GM21390 (cell line): ENCODE data around the gene THOC6.

Experiments used
- ATAC-seq: cut with Tn5 transposase; IDR thresholded peaks from one replicate; pipeline ENCODE4 v1.9.1; 2021; ENCODE audit not compliant: unreplicated experiment

The THOC6 gene

GRCh38 chr16:3023669-3024478, at the start of gene THOC6, which contains the start of gene HCFC1R1:
THOC6 (plus strand) TSS chr16:3024035; CDS start chr16:3024327, 292 bp downstream.
HCFC1R1 (minus strand) TSS chr16:3023942; CDS start chr16:3023941, 1 bp downstream.
- ATAC-seq, result peak; percentile 68

- no peak for ATAC-seq
Measured at GRCh38 chr16:2974319-2975056, 49.3 kb upstream of the THOC6 start.

GRCh38 chr16:2975161-2975795, 48.6 kb upstream of the THOC6 start:
- no peak for ATAC-seq

- ATAC-seq, result no peak
Measured at GRCh38 chr16:2976201-2976600, 47.6 kb upstream of the THOC6 start.

- no peak for ATAC-seq
Measured at GRCh38 chr16:2976673-2977072, 47.2 kb upstream of the THOC6 start.

GRCh38 chr16:2977440-2977839, 46.4 kb upstream of the THOC6 start:
- ATAC-seq, result no peak

- ATAC-seq, result peak; percentile 7
Measured at GRCh38 chr16:2979669-2980226, 44.1 kb upstream of the THOC6 start.

- ATAC-seq, result peak; percentile 58
Measured at GRCh38 chr16:2980227-2981176, 43.3 kb upstream of the THOC6 start, which contains the start of gene PKMYT1. PKMYT1 (minus strand) TSS chr16:2980446; CDS start chr16:2979657, 789 bp downstream.

GRCh38 chr16:2981177-2981898, 42.5 kb upstream of the THOC6 start:
- ATAC-seq, result no peak

GRCh38 chr16:2981899-2982250, 42.0 kb upstream of the THOC6 start:
- no peak for ATAC-seq

GRCh38 chr16:2982402-2982801, 41.4 kb upstream of the THOC6 start:
- no peak for ATAC-seq

GRCh38 chr16:2983706-2984136, 40.1 kb upstream of the THOC6 start:
- ATAC-seq, result no peak

- no peak for ATAC-seq
Measured at GRCh38 chr16:2985462-2985861, 38.4 kb upstream of the THOC6 start.

- no peak for ATAC-seq
Measured at GRCh38 chr16:2985893-2986355, 37.9 kb upstream of the THOC6 start.

- no peak for ATAC-seq
Measured at GRCh38 chr16:2986623-2987188, 37.1 kb upstream of the THOC6 start.

GRCh38 chr16:2987286-2987685, 36.5 kb upstream of the THOC6 start:
- no peak for ATAC-seq

GRCh38 chr16:2987833-2988232, 36.0 kb upstream of the THOC6 start:
- ATAC-seq, result no peak

GRCh38 chr16:2988590-2989099, 35.2 kb upstream of the THOC6 start:
- no peak for ATAC-seq

- no peak for ATAC-seq
Measured at GRCh38 chr16:2990891-2991290, 32.9 kb upstream of the THOC6 start.
